ENCODE data around the gene BASP1. TPM values are rescaled to one million over a fixed set of nuclear protein-coding genes. Genes with fewer than 3 reads are reported as not detected.

Gene BASP1
- total RNA-seq, 1 donor from 2014 or later, result 158 TPM

DNA sequence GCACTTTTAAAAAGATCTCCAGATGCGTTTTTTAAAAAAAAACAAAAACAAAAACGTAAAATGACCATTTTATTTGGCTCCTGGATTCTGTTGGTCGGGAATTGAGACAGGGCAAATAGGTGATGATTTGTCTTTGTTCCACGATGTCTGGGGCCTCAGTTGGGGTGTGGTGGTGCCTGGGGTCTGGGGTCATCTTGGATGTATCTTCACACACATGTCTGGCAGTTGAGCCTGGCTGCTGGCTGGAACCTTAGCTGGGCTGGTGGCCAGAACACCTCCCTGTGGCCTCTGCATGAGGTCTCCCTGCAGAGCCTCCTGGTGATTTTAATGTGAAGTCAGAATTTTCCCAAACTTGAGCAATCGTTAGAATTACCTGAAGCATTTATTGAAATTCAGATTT is 42.5 kb upstream of the BASP1 start:
- no peak overlapping the region for H2AFZ ChIP-seq (replicated peaks)
- Mint-ChIP-seq H3K4me1 (no peaks in the 10 kb centered on the region), H3K27me3 (ENCODE audit: insufficient read depth, low read depth) (peaks cover 5% of the 10 kb centered on the region), H3K9me3 (no peaks in the 10 kb centered on the region), H3K27ac (no peak overlapping the region), H3K4me3 (no peak overlapping the region), H3K36me3 (peaks cover 1% of the 10 kb centered on the region)
- no peak overlapping the region for H3K4me3 ChIP-seq
- no peaks in the 10 kb centered on the region for H3F3A ChIP-seq (ENCODE audit: low read depth)
- no peak overlapping the region for H3K4me2 ChIP-seq
- no peaks in the 10 kb centered on the region for H4K20me1 ChIP-seq (ENCODE audit: low read depth)
- H3K9ac ChIP-seq, result no peak overlapping the region
- H3K27ac ChIP-seq, result no peak overlapping the region
- no peaks in the 10 kb centered on the region for H3K9me3 ChIP-seq (ENCODE audit: low read depth)
- no peak for DNase-seq (ENCODE audit: low spot score)
- no peaks in the 10 kb centered on the region for H3K79me2 ChIP-seq (ENCODE audit: low read depth)
- H3K36me3 ChIP-seq, result no peaks in the 10 kb centered on the region
- TF ChIP-seq, protein P1, sequence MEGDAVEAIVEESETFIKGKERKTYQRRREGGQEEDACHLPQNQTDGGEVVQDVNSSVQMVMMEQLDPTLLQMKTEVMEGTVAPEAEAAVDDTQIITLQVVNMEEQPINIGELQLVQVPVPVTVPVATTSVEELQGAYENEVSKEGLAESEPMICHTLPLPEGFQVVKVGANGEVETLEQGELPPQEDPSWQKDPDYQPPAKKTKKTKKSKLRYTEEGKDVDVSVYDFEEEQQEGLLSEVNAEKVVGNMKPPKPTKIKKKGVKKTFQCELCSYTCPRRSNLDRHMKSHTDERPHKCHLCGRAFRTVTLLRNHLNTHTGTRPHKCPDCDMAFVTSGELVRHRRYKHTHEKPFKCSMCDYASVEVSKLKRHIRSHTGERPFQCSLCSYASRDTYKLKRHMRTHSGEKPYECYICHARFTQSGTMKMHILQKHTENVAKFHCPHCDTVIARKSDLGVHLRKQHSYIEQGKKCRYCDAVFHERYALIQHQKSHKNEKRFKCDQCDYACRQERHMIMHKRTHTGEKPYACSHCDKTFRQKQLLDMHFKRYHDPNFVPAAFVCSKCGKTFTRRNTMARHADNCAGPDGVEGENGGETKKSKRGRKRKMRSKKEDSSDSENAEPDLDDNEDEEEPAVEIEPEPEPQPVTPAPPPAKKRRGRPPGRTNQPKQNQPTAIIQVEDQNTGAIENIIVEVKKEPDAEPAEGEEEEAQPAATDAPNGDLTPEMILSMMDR (IDR thresholded peaks at IDR 0.05), result no peak
- no peak for TF ChIP-seq EZH2 (IDR thresholded peaks at IDR 0.05)
- no peaks in the 10 kb centered on the region for H3K27me3 ChIP-seq
- H3K4me1 ChIP-seq, result no peaks in the 10 kb centered on the region

DNA sequence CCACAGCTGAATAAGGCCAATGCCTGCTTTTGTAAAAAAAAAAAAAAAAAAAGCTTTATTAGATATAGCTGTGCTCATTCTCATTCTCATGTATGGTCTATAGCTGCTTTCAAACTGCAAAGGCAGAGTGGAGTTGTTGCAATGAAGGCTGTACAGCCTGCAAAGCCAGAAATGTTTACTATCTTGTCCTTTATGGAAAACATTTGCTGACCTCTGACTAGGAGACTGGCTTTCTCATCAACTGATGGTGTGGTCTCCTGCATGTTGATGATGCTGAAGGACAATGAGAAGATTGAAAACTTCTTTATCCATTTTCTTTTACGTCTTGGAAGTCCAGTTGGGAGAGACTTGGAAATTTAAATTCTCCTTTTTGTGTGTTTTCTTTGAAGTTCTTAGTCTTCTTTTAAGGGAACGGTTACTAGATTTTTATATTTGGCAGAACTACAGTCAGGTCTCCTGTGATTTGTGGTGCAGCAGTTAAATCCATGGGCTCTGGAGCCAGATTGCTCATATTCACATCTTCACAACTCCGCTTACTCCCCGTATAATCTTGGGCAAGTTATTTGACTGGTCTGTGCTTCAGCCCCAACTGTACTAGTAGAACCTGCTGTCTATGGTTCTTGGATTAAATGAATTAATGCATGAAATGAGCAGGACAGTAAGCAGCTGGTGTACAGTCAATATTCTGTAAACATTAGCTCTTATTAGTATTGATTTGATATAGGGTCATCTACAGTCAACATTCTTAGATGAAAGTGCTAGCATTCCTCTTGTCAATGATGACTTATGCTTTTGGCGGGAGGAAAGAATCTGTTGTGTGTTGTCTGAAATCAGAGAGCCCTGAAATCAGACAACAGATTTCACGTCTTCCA is 39.7 kb upstream of the BASP1 start:
- Histone ChIP-seq H3K79me2 (ENCODE audit: low read depth) (no peaks in the 10 kb centered on the region), H3K27me3 (no peaks in the 10 kb centered on the region), H3K27ac (no peak overlapping the region), H3F3A (ENCODE audit: low read depth) (no peaks in the 10 kb centered on the region), H3K4me2 (no peak overlapping the region), H2AFZ (replicated peaks) (no peak overlapping the region), H3K4me1 (no peaks in the 10 kb centered on the region), H3K36me3 (no peaks in the 10 kb centered on the region), H3K4me3 (no peak overlapping the region), H3K9ac (no peak overlapping the region), H3K9me3 (ENCODE audit: low read depth) (no peaks in the 10 kb centered on the region), H4K20me1 (ENCODE audit: low read depth) (no peaks in the 10 kb centered on the region)
- Mint-ChIP-seq H3K4me3 (no peak overlapping the region), H3K9me3 (no peaks in the 10 kb centered on the region), H3K27ac (no peak overlapping the region), H3K36me3 (peaks cover 1% of the 10 kb centered on the region), H3K4me1 (peaks cover 11% of the 10 kb centered on the region), H3K27me3 (ENCODE audit: insufficient read depth, low read depth) (peaks cover 2% of the 10 kb centered on the region)
- TF ChIP-seq EZH2phosphoT487 (IDR thresholded peaks at IDR 0.05), result no peak
- no peak for TF ChIP-seq EZH2 (IDR thresholded peaks at IDR 0.05)
- TF ChIP-seq, protein P1 (IDR thresholded peaks at IDR 0.05), result no peak
- no peak for DNase-seq (ENCODE audit: low spot score)

DNA sequence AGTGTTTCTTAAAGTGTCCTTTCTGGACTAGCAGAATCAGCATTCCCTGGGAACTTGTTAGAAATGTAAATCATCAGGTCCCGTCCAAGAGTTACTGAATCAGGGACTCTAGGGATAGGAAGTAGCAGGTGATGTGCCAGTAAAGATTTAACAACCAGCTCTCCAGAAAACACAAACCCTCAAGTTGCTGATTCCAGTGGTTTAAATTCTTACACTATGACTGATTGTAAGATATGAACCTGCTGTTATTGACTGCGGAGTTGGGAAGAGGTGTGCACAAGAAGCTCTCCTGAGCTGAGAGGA is 39.1 kb upstream of the BASP1 start:
- Histone ChIP-seq H3K4me1 (no peaks in the 10 kb centered on the region), H3K9me3 (ENCODE audit: low read depth) (no peaks in the 10 kb centered on the region), H3K27me3 (no peaks in the 10 kb centered on the region), H3K36me3 (no peaks in the 10 kb centered on the region), H3K79me2 (ENCODE audit: low read depth) (no peaks in the 10 kb centered on the region), H3K27ac (no peak overlapping the region), H4K20me1 (ENCODE audit: low read depth) (no peaks in the 10 kb centered on the region), H2AFZ (replicated peaks) (no peak overlapping the region), H3K4me3 (no peak overlapping the region), H3F3A (ENCODE audit: low read depth) (no peaks in the 10 kb centered on the region), H3K4me2 (no peak overlapping the region), H3K9ac (no peak overlapping the region)
- H3K27me3 Mint-ChIP-seq (ENCODE audit: insufficient read depth, low read depth), result peaks cover 2% of the 10 kb centered on the region
- H3K4me1 Mint-ChIP-seq, result peaks cover 14% of the 10 kb centered on the region
- no peak for DNase-seq (ENCODE audit: low spot score)
- H3K36me3 Mint-ChIP-seq, result peaks cover 1% of the 10 kb centered on the region
- H3K4me3 Mint-ChIP-seq, result no peak overlapping the region
- H3K27ac Mint-ChIP-seq, result no peak overlapping the region
- TF ChIP-seq EZH2phosphoT487 (IDR thresholded peaks at IDR 0.05) (no peak), EZH2 (IDR thresholded peaks at IDR 0.05) (no peak)
- TF ChIP-seq, protein P1 (IDR thresholded peaks at IDR 0.05), result no peak
- H3K9me3 Mint-ChIP-seq, result no peaks in the 10 kb centered on the region
